HepG2 (cell line): ENCODE data around the gene CDC6. TPM values are rescaled to one million over a fixed set of nuclear protein-coding genes. Genes with fewer than 3 reads are reported as not detected.

Source experiments
- BCL3 ChIP-seq: sonication (generic); formaldehyde crosslinking; IDR thresholded peaks from 2 replicates; pipeline ENCODE4 v1.5.1; 2020; ENCODE audit warnings: mild to moderate bottlenecking, missing genetic modification reagents, moderate library complexity
- BCL6 ChIP-seq: IDR thresholded peaks from 2 replicates; pipeline ENCODE4 v1.6.1; 2016; ENCODE audit warnings: missing genetic modification reagents, missing compliant biosample characterization
- FOXA1 ChIP-seq, 2 experiments: fragments of 450-650 bp in 1 of 2; sonication (generic) in 1 of 2; formaldehyde crosslinking in 1 of 2; IDR thresholded peaks; 2 replicates each; pipeline versions ENCODE4 v1.4.0 to v1.6.1; 2016 to 2020; ENCODE audit warnings: missing genetic modification reagents in 1 of 2
- KDM6A ChIP-seq: IDR thresholded peaks from 2 replicates; pipeline ENCODE4 v1.6.1; 2016; ENCODE audit warnings: low read depth
- RNF2 ChIP-seq: fragments of 450-650 bp; conservative IDR thresholded peaks from 2 replicates; pipeline ENCODE4 v1.6.1; 2016; ENCODE audit warnings: low read depth
- SMARCE1 ChIP-seq: fragments of 450-650 bp; IDR thresholded peaks from 2 replicates; pipeline ENCODE4 v1.6.1; 2017; ENCODE audit warnings: borderline replicate concordance
- SNAI1 ChIP-seq: sonication (generic); formaldehyde crosslinking; IDR thresholded peaks from 2 replicates; pipeline ENCODE4 v1.5.0; 2020; ENCODE audit warnings: mild to moderate bottlenecking, missing genetic modification reagents, borderline replicate concordance
- SNAPC4 ChIP-seq: sonication (generic); formaldehyde crosslinking; IDR thresholded peaks from 2 replicates; pipeline ENCODE4 v1.4.0; 2020; ENCODE audit warnings: mild to moderate bottlenecking, missing genetic modification reagents
- TEF ChIP-seq: sonication (generic); formaldehyde crosslinking; IDR thresholded peaks from 2 replicates; pipeline ENCODE4 v1.5.0; 2020; ENCODE audit warnings: missing genetic modification reagents
- YEATS2 ChIP-seq: sonication (generic); formaldehyde crosslinking; IDR thresholded peaks from 2 replicates; pipeline ENCODE4 v1.4.0; 2020; ENCODE audit warnings: missing genetic modification reagents, borderline replicate concordance
- ZBTB25 ChIP-seq: IDR thresholded peaks from 2 replicates; pipeline ENCODE4 v1.6.1; 2018; ENCODE audit warnings: missing genetic modification reagents
- ZBTB44 ChIP-seq: sonication (generic); formaldehyde crosslinking; IDR thresholded peaks from 2 replicates; pipeline ENCODE4 v1.4.0; 2020; ENCODE audit warnings: missing genetic modification reagents
- ZBTB46 ChIP-seq: sonication (generic); formaldehyde crosslinking; IDR thresholded peaks from 2 replicates; pipeline ENCODE4 v1.4.0; 2020; ENCODE audit warnings: mild to moderate bottlenecking, missing genetic modification reagents, borderline replicate concordance
- ZNF652 ChIP-seq: IDR thresholded peaks from 2 replicates; pipeline ENCODE4 v1.6.1; 2016; ENCODE audit warnings: low read depth, borderline replicate concordance
- ZSCAN29 ChIP-seq: sonication (generic); formaldehyde crosslinking; conservative IDR thresholded peaks from 2 replicates; pipeline ENCODE4 v1.4.0; 2020; ENCODE audit warnings: mild to moderate bottlenecking, missing genetic modification reagents
- polyA plus RNA-seq, 8 experiments: library from polyadenylated mRNA; depleted of rRNA in 3 of 8; stranded (reverse) in 7 of 8; unstranded in 1 of 8; fragments of >200 nt; fragmentation: Illumina TruSeq in 4 of 8; extraction: Trizol in 4 of 8; gene quantifications; 2 replicates each; pipeline versions ENCODE4 v1.2.1 to v1.2.3, GENCODE V29; 2011 to 2016; ENCODE audit warnings: low read depth in 4 of 8, missing spikeins in 1 of 8, mixed read lengths in 1 of 8; ENCODE audit not compliant: insufficient read depth in 1 of 8
- total RNA-seq, 5 experiments: library from RNA; depleted of rRNA; stranded (reverse); fragments of >200 nt; fragmentation: Illumina TruSeq; extraction: Trizol; gene quantifications; 2 replicates each; pipeline ENCODE4 v1.2.3, GENCODE V29; 2016; ENCODE audit warnings: low read depth in 1 of 5

CDC6 gene
- total and polyA plus RNA-seq, 2 of the 13 experiments (the other 11 are each of a cell fraction or from before 2014, with no cell fraction given), result 17.4 to 114 TPM

- peak; percentile 62; the same call in 1 of the 2 replicates for TF ChIP-seq SNAPC4 (CRISPR knock-in tag)
- peak; percentile 82; the same call in 1 of the 2 replicates for TF ChIP-seq ZBTB25 (CRISPR knock-in tag)
- no peak for TF ChIP-seq TEF
- 0 out of 2 replicates have a peak, but pooled peaks have one; percentile 66 for TF ChIP-seq SNAI1 (CRISPR knock-in tag)
- no peak for TF ChIP-seq SMARCE1
- peak; percentile 70; the same call in 1 of the 2 replicates for TF ChIP-seq ZNF652 (CRISPR knock-in tag)
- peak; percentile 49; the same call in 1 of the 2 replicates for TF ChIP-seq YEATS2 (CRISPR knock-in tag)
- TF ChIP-seq ZSCAN29, result peak; percentile 63; the same call in 1 of the 2 replicates
- TF ChIP-seq BCL3, result peak; percentile 49
- no peak for TF ChIP-seq KDM6A (CRISPR knock-in tag)
- TF ChIP-seq ZBTB44 (CRISPR knock-in tag), result no peak
- TF ChIP-seq ZBTB46, result peak; percentile 73; the same call in 1 of the 2 replicates
- TF ChIP-seq FOXA1 (IDR thresholded peaks at IDR 0.05), result no peak
- peak; percentile 71 for TF ChIP-seq FOXA1 (CRISPR knock-in tag; IDR thresholded peaks at IDR 0.05)
- TF ChIP-seq RNF2, result no peak
- TF ChIP-seq BCL6 (CRISPR knock-in tag), result peak; percentile 60
Measured at GRCh38 chr17:40340880-40341807, 53.5 kb downstream of the CDC6 start (continued).
